ENCODE measurements around the gene CRADD.

DNA sequence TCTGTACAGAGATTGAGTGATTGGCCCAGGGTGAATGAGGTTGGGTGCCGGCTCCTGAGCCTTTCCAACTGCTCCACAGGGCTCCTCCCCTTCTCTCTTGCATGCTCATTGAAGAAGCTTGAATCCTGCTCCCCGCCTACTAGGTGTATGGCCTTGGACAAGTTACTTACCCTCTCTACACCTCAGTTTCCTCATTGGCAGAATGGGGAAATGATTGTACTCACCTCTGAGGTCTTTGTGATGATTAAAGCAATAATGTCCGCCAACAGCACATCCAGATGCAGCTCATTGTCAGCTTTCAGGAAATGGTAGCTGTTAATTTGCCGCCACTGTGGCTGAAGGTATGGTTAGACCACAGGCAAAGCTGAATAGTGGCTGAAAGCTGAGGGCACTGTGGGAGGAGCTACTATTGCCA, 174.1 kb downstream of the CRADD start:
- TF ChIP-seq POLR2A (IDR thresholded peaks at IDR 0.05; ENCODE audit: low read depth, low read length) (no peak), POLR2AphosphoS5 (IDR thresholded peaks at IDR 0.05; ENCODE audit: low read depth, low read length) (no peak)

Data from GM12892 (cell line).